ENCODE measurements around the gene SCP2.

The SCP2 gene

DNA sequence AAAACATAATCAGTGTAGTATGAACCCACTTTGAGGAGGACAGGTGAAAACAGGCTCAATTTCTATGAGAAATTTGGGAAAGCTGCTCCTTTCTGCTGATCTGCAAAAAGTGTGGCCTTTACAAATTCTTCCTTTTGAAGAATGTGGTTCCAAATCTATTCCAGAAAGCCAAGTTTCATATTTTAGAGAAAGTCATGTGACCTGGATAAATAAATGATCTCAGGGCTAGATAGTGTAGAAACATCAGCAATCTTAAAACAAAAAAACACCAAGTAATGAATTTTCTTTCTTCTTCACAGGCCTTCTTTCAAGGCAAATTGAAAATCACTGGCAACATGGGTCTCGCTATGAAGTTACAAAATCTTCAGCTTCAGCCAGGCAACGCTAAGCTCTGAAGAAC is 123.2 kb downstream of the SCP2 start:
- Histone ChIP-seq H3K27me3 (ENCODE audit: insufficient read depth, poor library complexity, severe bottlenecking) (no peaks in the 10 kb centered on the region), H3K27ac (ENCODE audit: poor library complexity, severe bottlenecking) (no peak overlapping the region), H3K9me3 (ENCODE audit: severe bottlenecking) (no peaks in the 10 kb centered on the region), H3K4me1 (ENCODE audit: insufficient read depth, poor library complexity, severe bottlenecking) (peaks cover 6% of the 10 kb centered on the region), H3K4me3 (ENCODE audit: severe bottlenecking) (no peak overlapping the region), H3K36me3 (ENCODE audit: low read depth) (peaks cover 5% of the 10 kb centered on the region; the same call in 1 of the 2 replicates)
- TF ChIP-seq, protein P1, sequence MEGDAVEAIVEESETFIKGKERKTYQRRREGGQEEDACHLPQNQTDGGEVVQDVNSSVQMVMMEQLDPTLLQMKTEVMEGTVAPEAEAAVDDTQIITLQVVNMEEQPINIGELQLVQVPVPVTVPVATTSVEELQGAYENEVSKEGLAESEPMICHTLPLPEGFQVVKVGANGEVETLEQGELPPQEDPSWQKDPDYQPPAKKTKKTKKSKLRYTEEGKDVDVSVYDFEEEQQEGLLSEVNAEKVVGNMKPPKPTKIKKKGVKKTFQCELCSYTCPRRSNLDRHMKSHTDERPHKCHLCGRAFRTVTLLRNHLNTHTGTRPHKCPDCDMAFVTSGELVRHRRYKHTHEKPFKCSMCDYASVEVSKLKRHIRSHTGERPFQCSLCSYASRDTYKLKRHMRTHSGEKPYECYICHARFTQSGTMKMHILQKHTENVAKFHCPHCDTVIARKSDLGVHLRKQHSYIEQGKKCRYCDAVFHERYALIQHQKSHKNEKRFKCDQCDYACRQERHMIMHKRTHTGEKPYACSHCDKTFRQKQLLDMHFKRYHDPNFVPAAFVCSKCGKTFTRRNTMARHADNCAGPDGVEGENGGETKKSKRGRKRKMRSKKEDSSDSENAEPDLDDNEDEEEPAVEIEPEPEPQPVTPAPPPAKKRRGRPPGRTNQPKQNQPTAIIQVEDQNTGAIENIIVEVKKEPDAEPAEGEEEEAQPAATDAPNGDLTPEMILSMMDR (IDR thresholded peaks at IDR 0.05; ENCODE audit: poor library complexity, severe bottlenecking) = no peak
- ATAC-seq (ENCODE audit: low read depth) (no peak), DNase-seq (ENCODE audit: low spot score) (no peak)

GRCh38 chr1:53051676-53052075 is 124.6 kb downstream of the SCP2 start:
- Histone ChIP-seq H3K4me3 (ENCODE audit: severe bottlenecking) (no peak overlapping the region), H3K36me3 (ENCODE audit: low read depth) (peaks cover 5% of the 10 kb centered on the region; the same call in 1 of the 2 replicates), H3K9me3 (ENCODE audit: severe bottlenecking) (no peaks in the 10 kb centered on the region), H3K27ac (ENCODE audit: poor library complexity, severe bottlenecking) (no peak overlapping the region), H3K27me3 (ENCODE audit: insufficient read depth, poor library complexity, severe bottlenecking) (no peaks in the 10 kb centered on the region), H3K4me1 (ENCODE audit: insufficient read depth, poor library complexity, severe bottlenecking) (peaks cover 6% of the 10 kb centered on the region)
- no peak for DNase-seq (ENCODE audit: low spot score)
- TF ChIP-seq, protein P1 (IDR thresholded peaks at IDR 0.05; ENCODE audit: poor library complexity, severe bottlenecking) = no peak
- ATAC-seq (ENCODE audit: low read depth) = no peak

DNA sequence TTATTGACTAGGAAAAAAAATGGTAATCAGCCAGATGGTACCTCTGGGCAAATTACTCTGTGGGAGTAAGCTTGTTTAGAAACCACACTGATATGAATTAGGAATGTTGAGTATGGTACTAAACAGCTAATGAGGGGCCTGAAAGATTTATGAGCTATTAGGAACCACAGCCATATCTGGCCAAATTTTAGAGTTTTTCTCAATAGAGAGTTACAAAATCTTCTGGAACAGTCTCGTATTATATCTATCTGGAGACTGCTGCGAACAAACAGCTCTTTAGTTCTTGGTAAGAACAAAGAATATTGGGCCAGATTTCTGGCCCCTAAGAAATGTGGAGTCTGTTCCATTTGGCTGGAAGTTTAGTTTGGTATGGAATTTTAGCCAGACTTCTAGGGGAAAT is 130.1 kb downstream of the SCP2 start:
- H3K4me3 ChIP-seq (ENCODE audit: severe bottlenecking) = no peak overlapping the region
- ATAC-seq (ENCODE audit: low read depth) = no peak
- H3K9me3 ChIP-seq (ENCODE audit: severe bottlenecking) = no peaks in the 10 kb centered on the region
- no peaks in the 10 kb centered on the region for H3K36me3 ChIP-seq (ENCODE audit: low read depth)
- TF ChIP-seq, protein P1 (IDR thresholded peaks at IDR 0.05; ENCODE audit: poor library complexity, severe bottlenecking) = no peak
- no peak for DNase-seq (ENCODE audit: low spot score)
- no peaks in the 10 kb centered on the region for H3K4me1 ChIP-seq (ENCODE audit: insufficient read depth, poor library complexity, severe bottlenecking)
- H3K27ac ChIP-seq (ENCODE audit: poor library complexity, severe bottlenecking) = no peak overlapping the region
- H3K27me3 ChIP-seq (ENCODE audit: insufficient read depth, poor library complexity, severe bottlenecking) = peaks cover 30% of the 10 kb centered on the region

GRCh38 chr1:53060579-53060978 is 133.5 kb downstream of the SCP2 start:
- Histone ChIP-seq H3K4me3 (ENCODE audit: severe bottlenecking) (no peak overlapping the region), H3K4me1 (ENCODE audit: insufficient read depth, poor library complexity, severe bottlenecking) (no peaks in the 10 kb centered on the region), H3K9me3 (ENCODE audit: severe bottlenecking) (no peaks in the 10 kb centered on the region), H3K27ac (ENCODE audit: poor library complexity, severe bottlenecking) (no peak overlapping the region), H3K27me3 (ENCODE audit: insufficient read depth, poor library complexity, severe bottlenecking) (peaks cover 49% of the 10 kb centered on the region), H3K36me3 (ENCODE audit: low read depth) (no peaks in the 10 kb centered on the region)
- ATAC-seq (ENCODE audit: low read depth) (no peak), DNase-seq (ENCODE audit: low spot score) (no peak)
- TF ChIP-seq, protein P1 (IDR thresholded peaks at IDR 0.05; ENCODE audit: poor library complexity, severe bottlenecking) = no peak

- H3K27ac ChIP-seq (ENCODE audit: poor library complexity, severe bottlenecking) = no peak overlapping the region
- no peaks in the 10 kb centered on the region for H3K9me3 ChIP-seq (ENCODE audit: severe bottlenecking)
- peaks cover 49% of the 10 kb centered on the region for H3K27me3 ChIP-seq (ENCODE audit: insufficient read depth, poor library complexity, severe bottlenecking)
- H3K4me3 ChIP-seq (ENCODE audit: severe bottlenecking) = no peak overlapping the region
- ATAC-seq (ENCODE audit: low read depth) = no peak
- TF ChIP-seq, protein P1 (IDR thresholded peaks at IDR 0.05; ENCODE audit: poor library complexity, severe bottlenecking) = no peak
- no peak for DNase-seq (ENCODE audit: low spot score)
- no peaks in the 10 kb centered on the region for H3K4me1 ChIP-seq (ENCODE audit: insufficient read depth, poor library complexity, severe bottlenecking)
- no peaks in the 10 kb centered on the region for H3K36me3 ChIP-seq (ENCODE audit: low read depth)
Measured at GRCh38 chr1:53061123-53061858, 134.2 kb downstream of the SCP2 start.

Data from RWPE2 (cell line).